ENCODE data around the gene PFKM. TPM values are rescaled to one million over a fixed set of nuclear protein-coding genes. Genes with fewer than 3 reads are reported as not detected.

Gene PFKM
- total RNA-seq, result 10 to 100 TPM; 25.0 to 28.3 TPM

- ATAC-seq (peak; percentile 100), DNase-seq (peak; percentile 87)
- peaks cover 24% of the 10 kb centered on the region for H3K4me1 Mint-ChIP-seq
- peaks cover 19% of the 10 kb centered on the region for H3K27me3 Mint-ChIP-seq
- CTCF ChIA-PET, result interaction anchor here (1.4 to 2.2 kb wide), 2 partner anchors 12 to 38 kb away, joined by 5 to 6 read pairs; partner anchors contain the start of gene ASB8
- H3K9me3 Mint-ChIP-seq (ENCODE audit: low read depth), result no peaks in the 10 kb centered on the region
- H3K27ac Mint-ChIP-seq, result peak within 1 kb of the TSS; percentile 79
- peak within 1 kb of the TSS; percentile 99 for H3K4me3 Mint-ChIP-seq
- H3K36me3 Mint-ChIP-seq, result peaks cover 3% of the 10 kb centered on the region
These were observed at the start of gene PFKM for GRCh38 chr12:48119078-48119833. Gene PFKM (plus strand): TSS chr12:48119364. CDS start chr12:48122775, 3,411 bp downstream.

- H3K9me3 Mint-ChIP-seq (ENCODE audit: low read depth), result no peaks in the 10 kb centered on the region
- no peak for DNase-seq
- CTCF ChIA-PET, result interaction anchor here (0.6 to 1.0 kb wide), 2 partner anchors 18 to 26 kb away, joined by 3 read pairs; no protein-coding TSS in a partner anchor
- H3K4me3 Mint-ChIP-seq, result no peak overlapping the region
- ATAC-seq, result no peak
- peaks cover 2% of the 10 kb centered on the region for H3K4me1 Mint-ChIP-seq
- H3K27me3 Mint-ChIP-seq, result no peaks in the 10 kb centered on the region
- H3K27ac Mint-ChIP-seq, result no peak overlapping the region
- H3K36me3 Mint-ChIP-seq, result peaks cover 48% of the 10 kb centered on the region
These were observed 49.1 kb upstream of the PFKM start for GRCh38 chr12:48070033-48070432.

DNA sequence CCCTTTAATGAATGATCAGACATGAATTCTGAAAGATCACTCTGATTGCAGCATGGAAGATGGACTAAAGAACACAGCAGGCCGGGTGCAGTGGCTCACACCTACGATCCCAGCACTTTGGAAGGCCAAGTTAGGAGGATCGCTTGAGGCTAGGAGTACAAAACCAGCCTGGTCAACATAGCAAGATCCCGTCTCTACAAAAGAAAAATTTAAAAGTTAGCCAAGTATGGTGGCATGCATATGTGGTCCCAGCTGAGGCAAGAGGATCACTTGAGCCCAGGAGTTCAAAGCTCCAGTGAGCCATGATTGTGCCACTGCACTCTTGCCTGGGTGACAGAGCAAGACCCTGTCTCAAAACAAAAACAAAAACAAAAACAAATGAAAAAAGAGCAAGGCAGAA, 48.4 kb upstream of the PFKM start:
- no peak overlapping the region for H3K4me3 Mint-ChIP-seq
- CTCF ChIA-PET, result interaction anchor here (1.0 kb wide), 1 partner anchor 19 kb away, joined by 3 read pairs; no protein-coding TSS in a partner anchor
- ATAC-seq, result no peak

GRCh38 chr12:48071808-48072207, 47.4 kb upstream of the PFKM start:
- ATAC-seq, result no peak
- CTCF ChIA-PET, result no interaction called here
- peaks cover 39% of the 10 kb centered on the region for H3K36me3 Mint-ChIP-seq
- peaks cover 2% of the 10 kb centered on the region for H3K4me1 Mint-ChIP-seq
- no peak overlapping the region for H3K4me3 Mint-ChIP-seq
- DNase-seq, result no peak
- no peaks in the 10 kb centered on the region for H3K27me3 Mint-ChIP-seq
- no peak overlapping the region for H3K27ac Mint-ChIP-seq
- H3K9me3 Mint-ChIP-seq (ENCODE audit: low read depth), result no peaks in the 10 kb centered on the region

More for the DNA sequence above, 48.4 kb upstream of the PFKM start:
- peaks cover 43% of the 10 kb centered on the region for H3K36me3 Mint-ChIP-seq
- H3K27me3 Mint-ChIP-seq, result no peaks in the 10 kb centered on the region
- no peaks in the 10 kb centered on the region for H3K9me3 Mint-ChIP-seq (ENCODE audit: low read depth)
- no peak overlapping the region for H3K27ac Mint-ChIP-seq
- DNase-seq, result no peak
- peaks cover 2% of the 10 kb centered on the region for H3K4me1 Mint-ChIP-seq

DNA sequence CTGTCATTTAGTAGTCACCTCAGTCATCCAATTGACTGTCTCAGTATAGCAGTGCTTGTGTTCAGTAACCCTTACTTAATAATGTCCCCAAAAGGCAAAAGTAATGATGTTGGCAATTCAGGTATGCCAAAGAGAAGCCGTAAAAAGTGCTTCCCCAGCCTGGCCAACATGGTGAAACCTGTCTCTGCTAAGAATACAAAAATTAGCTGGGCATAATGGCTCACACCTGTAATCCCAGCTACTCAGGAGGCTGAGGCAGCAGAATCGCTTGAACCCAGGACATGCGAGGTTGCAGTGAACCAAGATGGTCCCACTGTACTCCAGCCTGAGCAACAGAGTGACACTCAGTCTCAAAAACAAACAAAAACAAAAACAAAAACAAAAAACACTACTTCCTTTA, 46.9 kb upstream of the PFKM start:
- CTCF ChIA-PET, result no interaction called here
- Mint-ChIP-seq H3K4me3 (no peak overlapping the region), H3K9me3 (ENCODE audit: low read depth) (no peaks in the 10 kb centered on the region), H3K27me3 (no peaks in the 10 kb centered on the region), H3K27ac (no peak overlapping the region), H3K36me3 (peaks cover 40% of the 10 kb centered on the region), H3K4me1 (peaks cover 1% of the 10 kb centered on the region)
- no peak for ATAC-seq
- no peak for DNase-seq

DNA sequence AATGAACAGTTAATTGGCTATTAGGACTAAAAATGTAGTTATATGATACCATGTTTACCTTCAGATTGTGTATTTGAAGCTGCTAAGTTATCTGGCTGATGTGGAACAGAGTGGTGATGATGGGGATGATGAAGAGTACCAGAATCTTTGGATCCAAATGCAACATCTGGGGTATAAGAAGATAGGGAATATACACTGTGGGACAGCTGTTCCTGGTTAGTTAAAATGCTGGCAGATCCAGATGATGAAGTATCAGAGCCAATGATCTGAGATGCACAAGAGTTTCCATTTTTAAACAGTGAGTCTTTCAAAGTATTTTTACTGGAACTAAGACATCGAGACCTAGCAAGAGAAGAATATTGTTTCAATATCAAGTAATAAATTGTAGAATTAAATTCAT, 44.9 kb upstream of the PFKM start:
- CTCF ChIA-PET, result interaction anchor here (1.5 kb wide), 1 partner anchor 10 kb away, joined by 3 read pairs; no protein-coding TSS in a partner anchor
- no peaks in the 10 kb centered on the region for H3K27me3 Mint-ChIP-seq
- no peak for ATAC-seq
- no peaks in the 10 kb centered on the region for H3K9me3 Mint-ChIP-seq (ENCODE audit: low read depth)
- no peak overlapping the region for H3K4me3 Mint-ChIP-seq
- no peak overlapping the region for H3K27ac Mint-ChIP-seq
- DNase-seq, result no peak
- H3K4me1 Mint-ChIP-seq, result no peaks in the 10 kb centered on the region
- peaks cover 47% of the 10 kb centered on the region for H3K36me3 Mint-ChIP-seq

GRCh38 chr12:48075832-48076231, 43.3 kb upstream of the PFKM start:
- no peak for DNase-seq
- H3K27ac Mint-ChIP-seq, result no peak overlapping the region
- CTCF ChIA-PET, result no interaction called here
- H3K9me3 Mint-ChIP-seq (ENCODE audit: low read depth), result no peaks in the 10 kb centered on the region
- H3K27me3 Mint-ChIP-seq, result no peaks in the 10 kb centered on the region
- H3K36me3 Mint-ChIP-seq, result peaks cover 45% of the 10 kb centered on the region
- H3K4me1 Mint-ChIP-seq, result no peaks in the 10 kb centered on the region
- no peak for ATAC-seq
- H3K4me3 Mint-ChIP-seq, result no peak overlapping the region

DNA sequence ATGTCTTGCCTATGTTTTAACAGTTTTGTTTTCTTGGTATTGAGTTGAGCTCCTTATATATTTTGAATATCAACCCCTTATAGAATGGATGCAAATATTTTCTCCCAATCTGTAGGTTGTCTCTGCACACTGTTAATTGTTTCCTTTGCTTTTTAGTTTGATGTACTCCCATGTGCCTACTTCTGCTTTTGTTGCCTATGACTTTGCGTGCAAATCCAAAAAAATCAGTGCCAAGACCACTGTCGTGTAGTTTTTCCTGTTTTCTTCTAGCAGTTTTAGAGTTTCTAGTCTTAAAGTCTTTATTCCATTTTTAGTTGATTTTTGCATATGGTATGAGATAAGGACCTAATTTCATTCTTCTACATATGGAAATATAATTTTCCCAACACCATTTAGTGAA, 42.1 kb upstream of the PFKM start:
- no peak for DNase-seq
- Mint-ChIP-seq H3K4me3 (no peak overlapping the region), H3K9me3 (ENCODE audit: low read depth) (no peaks in the 10 kb centered on the region), H3K36me3 (peaks cover 41% of the 10 kb centered on the region), H3K27me3 (no peaks in the 10 kb centered on the region), H3K27ac (no peak overlapping the region), H3K4me1 (no peaks in the 10 kb centered on the region)
- CTCF ChIA-PET, result interaction anchor here (0.7 to 1.3 kb wide), 5 partner anchors 11 to 541 kb away, joined by 3 to 4 read pairs (median 3); no protein-coding TSS in a partner anchor
- ATAC-seq, result no peak

GRCh38 chr12:48078901-48079300, 40.3 kb upstream of the PFKM start:
- CTCF ChIA-PET, result no interaction called here
- H3K36me3 Mint-ChIP-seq, result peaks cover 35% of the 10 kb centered on the region
- no peak for ATAC-seq

DNA sequence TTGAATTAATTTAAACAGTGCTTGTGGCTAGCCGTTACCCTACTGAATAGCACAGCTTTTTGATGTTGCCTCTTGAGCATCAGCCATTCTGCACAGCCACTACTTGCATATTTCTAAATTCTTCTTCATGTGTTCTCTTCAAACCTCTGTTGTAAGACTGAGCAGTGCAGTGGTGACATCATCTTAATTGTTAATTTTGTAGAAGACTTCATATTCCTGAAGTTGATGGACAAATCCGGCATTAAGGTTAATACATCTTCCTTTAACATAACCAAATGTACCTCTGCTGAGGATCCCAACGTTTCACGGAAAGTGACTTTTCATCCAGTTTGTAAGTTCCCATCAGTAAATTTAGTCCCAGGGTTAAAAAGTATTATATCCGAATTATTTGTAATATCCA, 38.9 kb upstream of the PFKM start:
- Mint-ChIP-seq H3K9me3 (ENCODE audit: low read depth) (no peaks in the 10 kb centered on the region), H3K36me3 (peaks cover 36% of the 10 kb centered on the region), H3K27ac (no peak overlapping the region), H3K4me1 (no peaks in the 10 kb centered on the region), H3K27me3 (no peaks in the 10 kb centered on the region), H3K4me3 (no peak overlapping the region)
- DNase-seq, result no peak
- CTCF ChIA-PET, result interaction anchor here (0.6 to 0.9 kb wide), 3 partner anchors 16 to 84 kb away, joined by 3 read pairs; no protein-coding TSS in a partner anchor
- no peak for ATAC-seq

More at GRCh38 chr12:48078901-48079300, 40.3 kb upstream of the PFKM start:
- no peak overlapping the region for H3K4me3 Mint-ChIP-seq
- no peak overlapping the region for H3K27ac Mint-ChIP-seq
- H3K9me3 Mint-ChIP-seq (ENCODE audit: low read depth), result no peaks in the 10 kb centered on the region
- no peaks in the 10 kb centered on the region for H3K27me3 Mint-ChIP-seq
- DNase-seq, result no peak
- H3K4me1 Mint-ChIP-seq, result no peaks in the 10 kb centered on the region

GRCh38 chr12:48080821-48081220, 38.3 kb upstream of the PFKM start:
- ATAC-seq, result no peak
- no peaks in the 10 kb centered on the region for H3K9me3 Mint-ChIP-seq (ENCODE audit: low read depth)
- H3K4me3 Mint-ChIP-seq, result no peak overlapping the region
- H3K36me3 Mint-ChIP-seq, result peaks cover 39% of the 10 kb centered on the region
- no peaks in the 10 kb centered on the region for H3K4me1 Mint-ChIP-seq
- CTCF ChIA-PET, result interaction anchor here (0.6 to 0.9 kb wide), 3 partner anchors 15 to 84 kb away, joined by 3 read pairs; no protein-coding TSS in a partner anchor
- H3K27ac Mint-ChIP-seq, result no peak overlapping the region
- no peaks in the 10 kb centered on the region for H3K27me3 Mint-ChIP-seq
- no peak for DNase-seq

- no peak overlapping the region for H3K4me3 Mint-ChIP-seq
- ATAC-seq, result no peak
- peaks cover 35% of the 10 kb centered on the region for H3K36me3 Mint-ChIP-seq
- H3K27me3 Mint-ChIP-seq, result no peaks in the 10 kb centered on the region
- no peak for DNase-seq
- no peaks in the 10 kb centered on the region for H3K4me1 Mint-ChIP-seq
- no peak overlapping the region for H3K27ac Mint-ChIP-seq
- CTCF ChIA-PET, result interaction anchor here (0.6 to 1.6 kb wide), 6 partner anchors 11 to 328 kb away, joined by 3 to 7 read pairs (median 3); partner anchors contain the start of gene ASB8
- no peaks in the 10 kb centered on the region for H3K9me3 Mint-ChIP-seq (ENCODE audit: low read depth)
These were observed 35.1 kb upstream of the PFKM start for GRCh38 chr12:48084066-48084465.

DNA sequence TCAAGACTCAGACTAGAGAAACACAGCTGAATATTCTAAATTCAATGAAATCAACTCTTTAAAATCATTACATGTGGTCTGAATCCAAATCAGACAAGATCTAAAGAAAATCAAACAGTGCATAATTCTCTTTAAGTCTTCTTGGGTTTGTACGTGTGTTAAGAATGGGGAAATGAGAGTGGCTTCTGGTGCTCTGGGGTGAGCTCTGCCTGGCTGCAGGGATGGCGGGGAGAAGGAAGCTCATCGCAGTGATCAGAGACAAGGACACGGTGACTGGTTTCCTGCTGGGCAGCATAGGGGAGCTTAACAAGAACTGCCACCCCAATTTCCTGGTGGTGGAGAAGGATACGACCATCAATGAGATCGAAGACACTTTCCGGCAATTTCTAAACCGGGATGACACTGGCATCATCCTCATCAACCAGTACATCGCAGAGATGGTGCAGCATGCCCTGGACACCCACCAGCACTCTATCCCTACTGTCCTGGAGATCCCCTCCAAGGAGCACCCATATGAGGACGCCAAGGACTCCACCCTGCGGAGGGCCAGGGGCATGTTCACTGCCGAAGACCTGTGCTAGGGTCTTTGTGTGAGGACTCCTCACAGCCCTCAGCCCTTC, 34.2 kb upstream of the PFKM start:
- Mint-ChIP-seq H3K36me3 (peaks cover 33% of the 10 kb centered on the region), H3K9me3 (ENCODE audit: low read depth) (no peaks in the 10 kb centered on the region), H3K4me3 (no peak overlapping the region), H3K27me3 (no peaks in the 10 kb centered on the region), H3K4me1 (no peaks in the 10 kb centered on the region), H3K27ac (no peak overlapping the region)
- ATAC-seq (no peak), DNase-seq (no peak)
- CTCF ChIA-PET, result interaction anchor here (0.6 to 1.6 kb wide), 4 partner anchors 24 to 329 kb away, joined by 3 to 7 read pairs (median 4); partner anchors contain the start of gene ASB8

Data from activated CD8-positive, alpha-beta memory T cell treated with anti-CD3 and anti-CD28 coated beads, Interleukin-2, amount 10 ng/mL, durations not matched to agents 7 days and 5 days (primary cell).